GM12875 (cell line): ENCODE results near the gene TP53.

Experiments
- H3K4me3 ChIP-seq: one replicate; pipeline ENCODE4 v1.5.1; 2011; ENCODE audit warnings: low read depth, low read length, control low read depth
- TF ChIP-seq, protein P1 (sequence below): IDR thresholded peaks from 2 replicates; pipeline ENCODE4 v1.5.1; 2011; ENCODE audit warnings: low read depth, mild to moderate bottlenecking, control low read depth, inconsistent platforms, low read length, moderate library complexity, borderline replicate concordance; ENCODE audit not compliant: insufficient read depth

TP53 gene

DNA sequence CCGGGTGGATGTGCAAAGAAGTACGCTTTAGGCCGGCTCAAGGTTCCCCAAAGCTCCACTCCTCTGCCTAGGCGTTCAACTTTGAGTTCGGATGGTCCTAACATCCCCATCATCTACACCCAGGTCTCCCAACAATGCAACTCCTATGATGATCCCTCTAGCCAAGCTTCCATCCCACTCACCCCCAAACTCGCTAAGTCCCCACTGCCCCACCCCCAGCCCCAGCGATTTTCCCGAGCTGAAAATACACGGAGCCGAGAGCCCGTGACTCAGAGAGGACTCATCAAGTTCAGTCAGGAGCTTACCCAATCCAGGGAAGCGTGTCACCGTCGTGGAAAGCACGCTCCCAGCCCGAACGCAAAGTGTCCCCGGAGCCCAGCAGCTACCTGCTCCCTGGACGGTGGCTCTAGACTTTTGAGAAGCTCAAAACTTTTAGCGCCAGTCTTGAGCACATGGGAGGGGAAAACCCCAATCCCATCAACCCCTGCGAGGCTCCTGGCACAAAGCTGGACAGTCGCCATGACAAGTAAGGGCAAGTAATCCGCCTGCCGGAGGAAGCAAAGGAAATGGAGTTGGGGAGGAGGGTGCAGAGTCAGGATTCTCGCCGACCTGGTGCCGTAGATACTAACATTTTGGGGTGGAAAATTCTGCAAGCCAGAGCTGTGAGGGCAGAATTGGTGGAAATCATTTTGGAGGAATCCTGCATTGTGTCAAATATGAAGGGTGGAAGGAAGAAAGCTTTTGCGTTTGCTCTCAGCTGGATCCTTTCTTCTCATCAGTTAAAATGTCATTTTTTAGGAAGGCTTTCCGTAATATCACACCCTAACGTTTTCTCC, at the start of gene TP53:
Gene TP53, minus strand, starts transcription at position 419 of the 836 bp plus-strand sequence. CDS start 10,896 bp downstream, outside the sequence.
- H3K4me3 ChIP-seq, result peak within 1 kb of the TSS; percentile 84
- TF ChIP-seq, protein P1, sequence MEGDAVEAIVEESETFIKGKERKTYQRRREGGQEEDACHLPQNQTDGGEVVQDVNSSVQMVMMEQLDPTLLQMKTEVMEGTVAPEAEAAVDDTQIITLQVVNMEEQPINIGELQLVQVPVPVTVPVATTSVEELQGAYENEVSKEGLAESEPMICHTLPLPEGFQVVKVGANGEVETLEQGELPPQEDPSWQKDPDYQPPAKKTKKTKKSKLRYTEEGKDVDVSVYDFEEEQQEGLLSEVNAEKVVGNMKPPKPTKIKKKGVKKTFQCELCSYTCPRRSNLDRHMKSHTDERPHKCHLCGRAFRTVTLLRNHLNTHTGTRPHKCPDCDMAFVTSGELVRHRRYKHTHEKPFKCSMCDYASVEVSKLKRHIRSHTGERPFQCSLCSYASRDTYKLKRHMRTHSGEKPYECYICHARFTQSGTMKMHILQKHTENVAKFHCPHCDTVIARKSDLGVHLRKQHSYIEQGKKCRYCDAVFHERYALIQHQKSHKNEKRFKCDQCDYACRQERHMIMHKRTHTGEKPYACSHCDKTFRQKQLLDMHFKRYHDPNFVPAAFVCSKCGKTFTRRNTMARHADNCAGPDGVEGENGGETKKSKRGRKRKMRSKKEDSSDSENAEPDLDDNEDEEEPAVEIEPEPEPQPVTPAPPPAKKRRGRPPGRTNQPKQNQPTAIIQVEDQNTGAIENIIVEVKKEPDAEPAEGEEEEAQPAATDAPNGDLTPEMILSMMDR, result no peak

- no peak overlapping the region for H3K4me3 ChIP-seq
- TF ChIP-seq, protein P1, result no peak
Observed at GRCh38 chr17:7732981-7733539, 45.8 kb upstream of the TP53 start.

- TF ChIP-seq, protein P1, result no peak
- no peak overlapping the region for H3K4me3 ChIP-seq
Observed at GRCh38 chr17:7729816-7730215, 42.5 kb upstream of the TP53 start.

GRCh38 chr17:7727886-7728285, 40.6 kb upstream of the TP53 start:
- TF ChIP-seq, protein P1, result no peak
- no peak overlapping the region for H3K4me3 ChIP-seq

GRCh38 chr17:7721612-7722011, 34.3 kb upstream of the TP53 start:
- H3K4me3 ChIP-seq, result no peak overlapping the region
- TF ChIP-seq, protein P1, result no peak

GRCh38 chr17:7720125-7720524, 32.8 kb upstream of the TP53 start:
- TF ChIP-seq, protein P1, result no peak

GRCh38 chr17:7719661-7720060, 32.4 kb upstream of the TP53 start:
- TF ChIP-seq, protein P1, result no peak
- H3K4me3 ChIP-seq, result no peak overlapping the region

More at GRCh38 chr17:7720125-7720524, 32.8 kb upstream of the TP53 start:
- no peak overlapping the region for H3K4me3 ChIP-seq
